ENCODE data around the gene UAP1L1.

The UAP1L1 gene

DNA sequence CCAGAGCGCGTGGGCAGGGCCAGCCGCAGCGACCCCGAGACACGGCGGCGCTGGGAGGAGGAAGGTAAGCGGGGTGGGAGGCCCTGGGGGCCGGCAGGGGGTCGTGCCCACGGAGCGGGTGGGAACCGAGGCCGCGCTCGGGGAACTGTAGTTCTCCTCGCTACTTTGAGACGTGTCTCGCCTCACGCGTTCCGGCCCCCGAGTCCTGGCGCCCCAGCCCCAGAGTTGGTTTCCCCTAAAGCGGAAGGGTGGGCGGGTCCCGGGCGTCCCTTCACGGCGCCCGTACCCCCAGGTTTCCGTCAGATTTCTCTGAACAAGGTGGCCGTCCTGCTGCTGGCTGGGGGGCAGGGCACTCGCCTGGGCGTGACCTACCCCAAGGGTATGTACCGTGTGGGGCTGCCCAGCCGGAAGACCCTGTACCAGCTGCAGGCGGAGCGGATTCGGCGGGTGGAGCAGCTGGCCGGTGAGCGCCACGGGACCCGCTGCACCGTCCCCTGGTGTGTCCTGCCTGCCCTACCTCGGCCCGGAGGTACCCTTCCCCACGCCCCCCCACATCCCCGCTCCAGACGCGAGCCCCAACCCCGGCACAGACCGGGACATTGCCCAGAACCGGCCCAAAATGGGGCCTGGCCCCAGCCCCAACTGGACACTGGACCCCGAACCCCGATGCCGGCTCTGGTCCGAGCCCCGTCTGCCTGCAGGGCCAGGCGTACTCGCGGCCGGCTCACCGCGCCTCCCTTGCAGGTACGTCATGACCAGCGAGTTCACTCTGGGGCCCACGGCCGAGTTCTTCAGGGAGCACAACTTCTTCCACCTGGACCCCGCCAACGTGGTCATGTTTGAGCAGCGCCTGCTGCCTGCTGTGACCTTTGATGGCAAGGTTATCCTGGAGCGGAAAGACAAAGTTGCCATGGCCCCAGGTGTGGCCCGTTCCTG lies 709 bp downstream of the UAP1L1 start:
- peak in 3 of 6 experiments; percentile 19 to 32 (median 30) for DNase-seq

DNA sequence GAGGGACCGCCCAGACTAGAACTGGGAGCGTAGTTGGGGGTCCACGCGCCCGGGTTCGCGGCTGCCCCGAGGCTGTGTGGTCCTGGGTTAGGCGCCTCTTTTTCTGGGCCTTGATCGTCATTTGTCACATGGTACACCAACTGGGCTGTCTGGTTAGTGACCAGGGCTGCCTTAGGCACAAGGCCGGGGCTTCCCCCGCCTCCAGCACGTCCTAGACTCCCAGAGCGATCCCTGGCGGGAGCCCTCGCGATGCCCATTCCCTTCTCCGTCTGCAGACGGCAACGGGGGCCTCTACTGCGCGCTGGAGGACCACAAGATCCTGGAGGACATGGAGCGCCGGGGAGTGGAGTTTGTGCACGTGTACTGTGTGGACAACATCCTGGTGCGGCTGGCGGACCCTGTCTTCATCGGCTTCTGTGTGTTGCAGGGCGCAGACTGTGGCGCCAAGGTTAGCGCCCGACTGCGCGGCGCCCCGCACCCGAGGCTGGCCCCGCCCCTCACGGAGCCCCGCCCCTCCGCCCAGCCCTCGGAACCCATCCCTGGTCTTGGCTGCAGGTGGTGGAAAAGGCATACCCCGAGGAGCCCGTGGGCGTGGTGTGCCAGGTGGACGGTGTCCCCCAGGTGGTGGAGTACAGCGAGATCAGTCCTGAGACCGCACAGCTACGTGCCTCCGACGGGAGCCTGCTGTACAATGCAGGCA lies 1.5 kb downstream of the UAP1L1 start:
- DNase-seq: no peak

- no peak for DNase-seq
Observed at GRCh38 chr9:137079401-137079787, 2.1 kb downstream of the UAP1L1 start.

GRCh38 chr9:137080260-137081122 lies 3.2 kb downstream of the UAP1L1 start:
- DNase-seq: no peak

DNA sequence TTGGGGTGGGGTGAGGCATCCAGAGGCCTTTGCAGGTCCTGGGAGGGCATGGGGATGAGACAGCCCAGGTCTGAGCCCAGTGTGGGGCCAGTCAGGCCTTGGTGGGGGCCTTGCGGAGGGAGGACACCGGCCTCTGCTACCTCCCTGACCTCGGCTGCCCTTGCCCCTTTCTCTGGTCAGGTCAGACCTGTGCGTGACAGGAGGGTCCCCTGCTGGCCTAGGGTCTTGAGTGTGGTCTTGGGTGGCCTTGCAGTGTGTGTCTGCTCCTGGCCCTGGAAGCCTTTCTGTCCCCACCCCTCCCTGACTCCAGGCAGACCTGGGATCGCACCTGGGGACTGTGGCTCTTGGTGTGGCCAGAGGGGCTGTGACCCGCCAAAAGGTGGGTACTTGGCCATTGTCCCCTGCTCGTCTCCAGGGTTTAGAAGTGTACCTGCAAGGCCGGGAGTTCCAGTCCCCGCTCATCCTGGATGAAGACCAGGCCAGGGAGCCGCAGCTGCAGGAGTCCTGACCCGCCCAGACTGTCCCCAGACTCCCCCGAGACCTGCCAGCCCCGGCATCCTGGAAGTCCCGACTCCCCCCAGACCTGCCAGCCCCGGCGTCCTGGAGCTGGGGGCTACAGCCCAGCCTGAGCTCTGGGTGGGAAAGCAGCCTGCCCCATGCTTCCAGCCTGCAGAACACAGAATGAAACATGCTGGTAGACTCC lies 5.1 kb downstream of the UAP1L1 start:
- no peak for DNase-seq

DNA sequence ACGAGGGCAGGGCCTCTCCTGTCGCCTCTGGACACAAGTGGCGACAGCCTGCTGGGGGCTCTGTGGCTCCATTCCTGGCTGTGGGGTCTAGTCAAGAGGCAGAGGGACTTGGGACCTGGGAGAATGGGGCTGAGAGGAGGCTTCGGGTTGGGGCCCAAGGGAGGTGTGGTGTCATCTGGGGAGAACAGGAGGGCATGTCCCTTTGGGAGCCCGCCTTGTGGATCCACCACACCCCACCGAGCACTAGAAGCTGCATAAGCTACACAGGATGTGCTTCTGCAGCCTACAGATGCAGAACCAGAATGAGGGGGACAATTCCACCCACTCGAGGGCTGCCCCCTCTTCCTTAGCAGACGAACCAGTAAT lies 5.6 kb downstream of the UAP1L1 start:
- no peak for DNase-seq

DNA sequence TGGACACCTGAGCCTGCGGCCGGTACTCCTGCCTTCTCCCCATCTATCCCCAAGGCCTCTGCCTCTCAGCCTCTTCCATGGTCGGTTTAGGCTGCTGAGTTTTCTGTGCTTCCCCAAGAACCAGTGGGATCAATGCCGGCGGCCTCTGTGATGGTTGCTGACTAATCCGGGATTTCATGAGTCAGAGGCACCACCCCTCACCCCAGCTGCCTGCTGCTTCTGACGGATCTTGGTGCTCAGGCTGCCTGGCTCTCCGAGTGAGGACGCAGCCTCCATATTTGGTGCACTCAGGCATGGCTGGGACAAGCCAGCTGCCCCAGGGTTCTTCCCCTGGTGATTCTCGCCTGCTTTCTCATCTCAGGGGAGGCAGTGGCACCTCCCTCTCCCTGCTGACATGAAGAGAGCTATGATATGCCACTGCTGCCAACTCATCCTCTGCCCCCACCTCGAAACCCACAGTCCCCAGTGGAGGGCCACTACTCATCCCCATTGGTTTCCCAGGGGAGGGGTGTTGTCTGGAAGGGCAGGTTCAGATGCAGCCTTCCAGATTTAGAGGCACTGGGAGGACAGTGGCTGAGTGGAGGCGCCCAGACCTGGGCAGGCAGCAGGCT lies 6.2 kb downstream of the UAP1L1 start:
- DNase-seq: no peak

DNA sequence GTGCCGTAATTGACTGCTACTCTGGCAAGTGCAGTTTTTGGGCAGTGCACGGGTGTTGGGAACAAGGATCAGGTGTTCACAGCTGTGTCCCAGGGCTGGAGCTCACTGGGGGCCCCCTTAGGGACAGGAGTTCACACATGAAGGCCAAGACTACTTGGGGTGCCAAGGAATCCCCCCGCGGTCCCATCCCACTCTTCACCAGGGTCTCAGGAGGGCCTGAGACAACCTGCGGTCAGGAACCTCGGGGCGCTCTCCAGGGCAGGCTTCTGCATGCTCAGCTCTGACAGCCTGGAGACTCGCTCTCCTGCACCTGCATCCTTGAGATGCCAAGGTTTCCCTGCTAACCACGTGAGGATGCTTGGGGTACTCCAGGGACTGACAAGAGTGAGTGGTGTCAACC lies 7.2 kb downstream of the UAP1L1 start:
- DNase-seq: no peak

DNA sequence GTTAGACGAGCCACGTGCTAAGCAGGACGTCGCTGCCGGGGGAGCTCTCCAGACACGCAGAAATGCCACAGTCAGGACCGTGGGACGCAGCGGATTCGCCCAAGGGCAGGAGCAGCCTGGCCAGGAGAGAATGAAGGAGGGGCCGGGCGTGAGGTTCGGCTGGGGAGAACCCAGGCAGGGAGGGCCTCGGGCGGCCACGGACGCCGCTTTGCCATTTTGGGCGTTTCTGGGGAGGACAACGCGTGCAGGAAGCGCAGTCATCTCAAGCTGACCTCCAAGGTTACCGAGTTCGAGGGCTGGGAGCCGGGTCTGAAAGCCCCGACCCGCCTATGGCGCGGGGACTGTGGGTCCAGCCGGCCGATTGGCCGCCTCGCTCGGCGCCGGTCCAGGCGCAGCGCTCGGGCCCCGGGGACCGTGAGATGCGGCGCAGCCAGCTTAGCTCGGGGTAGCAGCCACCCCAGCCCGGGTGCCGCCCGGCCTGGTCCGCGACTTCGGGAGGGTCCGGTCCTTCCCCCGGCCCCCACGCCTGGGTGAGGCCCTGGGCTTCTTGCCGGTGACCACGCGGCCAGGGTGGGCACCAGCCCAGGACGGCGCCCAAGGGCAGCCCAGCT lies 8.7 kb downstream of the UAP1L1 start:
- peak in 2 of 6 experiments; percentile 47 to 60 for DNase-seq

DNA sequence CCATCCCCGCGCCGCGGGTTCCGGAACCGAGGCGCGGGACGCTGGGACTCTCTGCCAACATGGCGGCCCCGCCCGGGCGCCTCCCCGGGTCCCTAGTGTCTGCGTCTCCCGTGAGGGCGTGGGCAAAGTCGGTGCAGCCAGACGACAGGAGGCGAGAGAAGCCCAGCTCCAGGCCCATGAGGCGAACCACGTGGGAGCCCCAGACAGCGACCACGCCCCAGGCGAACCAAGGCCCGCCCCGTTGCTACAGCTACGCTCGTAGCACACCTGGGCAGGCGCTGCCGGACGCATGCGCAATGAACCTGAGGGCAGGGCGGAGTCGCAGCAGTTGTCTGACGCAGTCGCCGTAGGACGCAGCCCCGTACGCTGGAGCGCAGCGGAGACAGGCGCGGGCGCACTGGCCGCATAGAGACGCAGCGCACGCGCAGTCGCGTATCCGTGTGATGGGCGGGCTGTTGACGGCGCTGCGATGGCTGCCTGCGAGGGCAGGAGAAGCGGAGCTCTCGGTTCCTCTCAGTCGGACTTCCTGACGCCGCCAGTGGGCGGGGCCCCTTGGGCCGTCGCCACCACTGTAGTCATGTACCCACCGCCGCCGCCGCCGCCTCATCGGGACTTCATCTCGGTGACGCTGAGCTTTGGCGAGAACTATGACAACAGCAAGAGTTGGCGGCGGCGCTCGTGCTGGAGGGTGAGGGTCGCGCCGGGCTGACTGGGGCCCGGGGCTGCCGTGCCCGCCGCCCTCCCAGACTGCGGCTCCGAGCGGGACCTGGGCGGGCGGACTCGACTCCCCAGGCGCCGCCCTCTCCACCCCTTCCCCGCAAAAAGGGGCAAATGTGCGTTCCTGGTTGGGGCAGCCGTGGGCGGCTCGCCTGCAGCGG lies 9.5 kb downstream of the UAP1L1 start, which contains the start of gene MAN1B1:
Gene MAN1B1, plus strand, starts transcription at position 455 of the 878 bp plus-strand sequence. Its CDS starts 15 bp downstream, at position 470.
- peak; percentile 94 to 100 (median 99) for DNase-seq

- DNase-seq: peak in 1 of 6 experiments; percentile 35
Observed at GRCh38 chr9:137087409-137087925, 10.2 kb downstream of the UAP1L1 start.

- no peak for DNase-seq
Observed at GRCh38 chr9:137088121-137088520, 10.8 kb downstream of the UAP1L1 start.

GRCh38 chr9:137089232-137089947 lies 12.1 kb downstream of the UAP1L1 start:
- DNase-seq: no peak

DNA sequence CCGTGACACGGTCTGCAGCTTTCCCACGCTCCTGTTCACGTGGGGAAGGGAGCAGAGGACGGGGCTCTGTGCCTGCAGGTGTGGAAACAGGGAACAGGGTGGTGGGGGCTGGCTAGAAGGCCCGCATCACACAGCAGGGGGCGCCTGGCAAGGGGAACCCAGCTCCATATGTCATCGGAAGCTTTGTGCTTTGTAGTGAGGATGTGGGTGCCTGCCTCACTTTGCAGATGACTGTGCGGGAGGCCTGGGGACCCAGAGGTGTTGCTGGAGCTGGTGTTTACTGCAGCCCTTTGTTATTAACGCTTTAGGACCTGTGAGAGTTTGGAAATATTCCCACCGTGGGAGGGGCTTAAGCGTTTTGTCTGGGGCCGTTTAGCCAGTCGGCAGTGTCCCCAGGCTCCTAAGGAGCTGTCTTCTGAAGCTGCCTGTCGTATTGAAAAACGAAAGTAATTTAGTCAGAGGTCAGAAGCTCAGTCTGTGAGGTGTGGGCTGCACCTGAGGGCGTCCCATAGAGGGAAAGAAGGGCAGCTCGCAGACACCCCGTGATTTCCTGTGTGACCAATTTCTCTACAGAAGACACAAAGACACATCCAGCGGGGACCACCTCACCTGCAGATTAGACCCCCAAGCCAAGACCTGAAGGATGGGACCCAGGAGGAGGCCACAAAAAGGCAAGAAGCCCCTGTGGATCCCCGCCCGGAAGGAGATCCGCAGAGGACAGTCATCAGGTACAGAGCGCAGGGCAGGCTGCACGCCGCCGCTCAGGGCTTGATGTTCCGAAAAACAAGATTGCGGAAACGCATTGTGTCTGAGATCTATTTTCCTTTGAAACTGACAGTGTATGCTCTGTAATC lies 18.6 kb downstream of the UAP1L1 start:
- peak; percentile 79 to 90 (median 86) for DNase-seq

DNA sequence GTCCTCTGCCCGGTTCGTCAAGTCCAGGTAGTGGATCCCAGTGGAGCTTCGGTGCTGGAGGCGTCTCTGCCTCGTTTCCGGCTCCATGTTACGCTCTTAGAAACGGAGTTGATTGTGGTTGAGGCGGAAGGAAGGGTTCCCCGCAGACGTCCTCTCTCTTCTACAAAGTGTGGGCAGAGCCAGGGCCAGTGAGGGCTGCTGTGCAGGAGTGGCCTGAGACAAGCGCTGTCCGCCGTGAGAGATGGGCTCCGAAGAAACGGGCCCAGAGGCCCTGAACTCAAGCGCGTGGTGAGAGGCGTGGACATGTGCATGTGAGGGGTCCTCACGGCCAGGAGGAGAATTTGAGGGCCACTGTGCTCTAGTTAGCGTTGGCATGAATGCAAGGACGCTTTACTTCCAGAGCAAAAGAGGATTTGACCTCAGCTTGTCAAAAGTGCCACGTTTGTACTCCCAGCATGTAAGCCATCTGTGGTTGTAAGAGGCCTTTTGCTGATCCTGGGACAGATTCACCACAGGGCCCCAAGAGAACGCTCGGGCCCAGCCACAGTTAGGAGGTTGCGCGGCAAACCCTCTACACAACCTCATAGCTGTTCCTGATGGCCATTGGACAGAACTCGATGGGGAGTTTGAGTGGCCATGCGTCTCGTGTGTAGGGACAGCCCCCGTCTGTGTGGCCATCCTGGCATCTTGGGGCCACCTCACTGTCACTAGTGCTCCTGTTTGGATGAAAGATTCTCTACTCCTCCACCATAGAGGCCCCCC lies 19.6 kb downstream of the UAP1L1 start:
- DNase-seq: no peak

GRCh38 chr9:137097761-137098462 lies 20.6 kb downstream of the UAP1L1 start:
- DNase-seq: no peak

- no peak for DNase-seq
Observed at GRCh38 chr9:137099231-137099630, 21.9 kb downstream of the UAP1L1 start.

Data from stimulated activated naive CD4-positive, alpha-beta T cell (primary cell).